Mucosa of rectum (tissue), 2 donors: Measurements from ENCODE around the gene C3AR1.
A peak's percentile ranks its signal among the peaks of the same experiment; 100 is the strongest.
"Not testable (repeated sequence)": the region's sequence is repeated elsewhere in the genome, so short reads cannot be mapped to it uniquely, and the experiment has no call there.

Experiments used
- H3K27ac ChIP-seq, 2 donors: one replicate each; pipeline ENCODE4 v1.7.0; 2013; ENCODE audit warnings: inconsistent platforms in 2 of 2, low read depth in 2 of 2, low read length in 2 of 2
- H3K27me3 ChIP-seq, 2 donors: one replicate each; pipeline ENCODE4 v1.7.0; 2013; ENCODE audit warnings: low read length in 2 of 2; ENCODE audit not compliant: control insufficient read depth in 2 of 2, insufficient read depth in 2 of 2
- H3K36me3 ChIP-seq, 2 donors: one replicate each; pipeline ENCODE4 v1.7.0; 2013; ENCODE audit warnings: low read length in 2 of 2; ENCODE audit not compliant: control insufficient read depth in 2 of 2, insufficient read depth in 2 of 2
- H3K4me1 ChIP-seq, 2 donors: one replicate each; pipeline ENCODE4 v1.7.0; 2013; ENCODE audit warnings: low read length in 2 of 2, mild to moderate bottlenecking in 1 of 2; ENCODE audit not compliant: control insufficient read depth in 2 of 2, insufficient read depth in 2 of 2
- H3K4me3 ChIP-seq, 2 donors: one replicate each; pipeline ENCODE4 v1.7.0; 2013; ENCODE audit warnings: low read length in 2 of 2
- H3K9ac ChIP-seq, 2 donors: one replicate each; pipeline ENCODE4 v1.7.0; 2013; ENCODE audit warnings: low read length in 2 of 2, low read depth in 1 of 2, mild to moderate bottlenecking in 1 of 2
- H3K9me3 ChIP-seq, 2 donors: one replicate each; pipeline ENCODE4 v1.7.0; 2013; ENCODE audit warnings: low read length in 2 of 2; ENCODE audit not compliant: control insufficient read depth in 2 of 2
- donor health status: healthy.
- donor health status: Normal muscosa, but diverticular disease.

The C3AR1 gene

GRCh38 chr12:8065991-8066594 lies at the start of gene C3AR1:
TSS of gene C3AR1 (minus strand) at chr12:8066359. CDS start at chr12:8060185, 6,174 bp downstream.
- no peaks in the 10 kb centered on the region for H3K36me3 ChIP-seq
- no peaks in the 10 kb centered on the region for H3K4me1 ChIP-seq
- peak within 1 kb of the TSS; percentile 63 to 67 for H3K27ac ChIP-seq
- no peaks in the 10 kb centered on the region for H3K27me3 ChIP-seq
- H3K9me3 ChIP-seq = no peaks in the 10 kb centered on the region
- peak within 1 kb of the TSS in 1 of 2 donors; percentile 65 for H3K4me3 ChIP-seq
- peak within 1 kb of the TSS; percentile 24 for H3K9ac ChIP-seq

- not testable (repeated sequence) for H3K9me3 ChIP-seq, H3K27ac ChIP-seq, H3K27me3 ChIP-seq, H3K4me3 ChIP-seq, H3K36me3 ChIP-seq, H3K9ac ChIP-seq, H3K4me1 ChIP-seq
Observed at GRCh38 chr12:8113117-8113516, 47.0 kb upstream of the C3AR1 start.

- no peaks in the 10 kb centered on the region for H3K36me3 ChIP-seq
- H3K4me1 ChIP-seq = no peaks in the 10 kb centered on the region
- H3K27ac ChIP-seq = no peak overlapping the region
- peak overlapping the region in 1 of 2 donors; percentile 34 for H3K9ac ChIP-seq
- no peaks in the 10 kb centered on the region for H3K9me3 ChIP-seq
- H3K4me3 ChIP-seq = no peak overlapping the region
- H3K27me3 ChIP-seq = no peaks in the 10 kb centered on the region
Observed at GRCh38 chr12:8108808-8109398, 42.7 kb upstream of the C3AR1 start.

- no peaks in the 10 kb centered on the region for H3K9me3 ChIP-seq
- H3K36me3 ChIP-seq = peaks cover 22 to 27% of the 10 kb centered on the region in 2 donors
- H3K27ac ChIP-seq = no peak overlapping the region
- no peak overlapping the region for H3K9ac ChIP-seq
- H3K4me3 ChIP-seq = no peak overlapping the region
- no peaks in the 10 kb centered on the region for H3K27me3 ChIP-seq
- no peaks in the 10 kb centered on the region for H3K4me1 ChIP-seq
Observed at GRCh38 chr12:8099235-8099634, 33.1 kb upstream of the C3AR1 start.

DNA sequence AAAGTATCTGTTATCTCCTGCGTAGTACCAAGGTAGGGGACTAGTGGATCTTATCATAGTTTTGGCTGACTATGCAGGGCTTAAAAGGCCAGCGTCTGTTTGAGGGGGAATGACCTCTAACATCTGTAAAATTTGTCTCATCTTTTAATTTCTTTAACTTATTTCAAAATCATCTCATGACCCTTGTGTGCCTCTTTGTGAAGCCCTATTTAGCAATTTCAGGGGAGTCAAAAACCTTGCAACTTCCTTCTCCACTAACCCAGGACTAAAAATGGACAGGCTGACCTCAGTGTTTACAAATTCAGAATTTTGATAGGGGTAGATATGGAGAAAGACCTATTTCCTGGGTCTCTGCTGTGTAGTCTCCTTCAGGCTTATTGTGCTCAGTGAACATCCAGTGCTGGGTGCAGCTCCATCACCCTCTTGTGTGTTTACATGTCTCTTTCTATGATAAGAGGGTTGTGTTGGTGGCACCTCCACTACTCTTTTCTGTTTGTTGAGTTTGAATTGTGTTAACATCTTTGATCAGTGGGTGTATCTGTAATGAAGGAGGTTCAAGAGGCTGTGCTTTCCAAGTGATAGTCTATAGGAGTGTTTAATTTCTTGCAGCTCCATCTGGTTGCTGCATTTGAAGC lies 30.2 kb upstream of the C3AR1 start:
- H3K36me3 ChIP-seq = peaks cover 44 to 53% of the 10 kb centered on the region in 2 donors

DNA sequence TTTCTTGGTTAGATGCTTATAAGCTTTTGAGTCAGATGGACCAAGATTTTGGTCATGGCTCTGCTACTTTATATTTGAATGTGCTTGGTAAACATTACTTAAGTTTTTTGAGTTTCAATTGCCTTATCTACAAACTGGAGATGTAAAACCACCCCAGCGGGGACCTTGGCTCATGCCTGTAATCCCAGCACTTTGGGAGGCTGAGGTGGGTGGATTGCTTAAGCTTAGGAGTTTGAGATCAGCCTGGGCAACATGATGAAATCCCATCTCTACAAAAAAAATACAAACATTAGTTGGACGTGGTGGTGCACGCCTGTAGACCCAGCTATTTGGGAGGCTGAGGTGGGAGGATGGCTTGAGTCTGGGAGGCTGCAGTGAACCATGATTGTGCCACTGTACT lies 27.1 kb upstream of the C3AR1 start:
- no peak overlapping the region for H3K27ac ChIP-seq
- H3K36me3 ChIP-seq = peaks cover 66 to 71% of the 10 kb centered on the region in 2 donors
- no peak overlapping the region for H3K9ac ChIP-seq
- no peak overlapping the region for H3K4me3 ChIP-seq
- H3K27me3 ChIP-seq = no peaks in the 10 kb centered on the region
- no peaks in the 10 kb centered on the region for H3K9me3 ChIP-seq
- no peaks in the 10 kb centered on the region for H3K4me1 ChIP-seq

More for the DNA sequence above, 30.2 kb upstream of the C3AR1 start:
- Histone ChIP-seq H3K4me1 (no peaks in the 10 kb centered on the region), H3K27ac (no peak overlapping the region), H3K9me3 (no peaks in the 10 kb centered on the region), H3K9ac (no peak overlapping the region), H3K4me3 (no peak overlapping the region), H3K27me3 (no peaks in the 10 kb centered on the region)

DNA sequence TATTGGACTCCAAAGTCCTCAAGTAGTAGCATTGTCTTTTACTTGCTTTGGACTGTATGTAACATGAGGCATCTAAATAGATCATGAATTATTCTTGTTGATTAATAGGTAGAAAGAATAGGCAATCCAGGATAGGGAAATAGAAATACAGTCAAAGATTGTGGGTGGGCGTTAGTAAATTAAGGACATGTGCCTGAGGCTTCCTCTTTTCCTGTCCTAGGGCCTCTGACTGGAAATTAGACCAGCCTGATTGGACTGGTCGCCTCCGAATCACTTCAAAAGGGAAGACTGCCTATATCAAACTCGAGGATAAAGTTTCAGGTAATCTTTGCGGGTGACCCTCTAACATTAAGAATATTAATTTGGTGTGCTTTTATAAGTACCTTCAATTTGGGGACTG lies 23.6 kb upstream of the C3AR1 start:
- H3K9me3 ChIP-seq = no peaks in the 10 kb centered on the region
- H3K27ac ChIP-seq = no peak overlapping the region
- H3K36me3 ChIP-seq = peaks cover 48 to 50% of the 10 kb centered on the region in 2 donors
- no peak overlapping the region for H3K4me3 ChIP-seq
- no peaks in the 10 kb centered on the region for H3K27me3 ChIP-seq
- H3K4me1 ChIP-seq = no peaks in the 10 kb centered on the region
- H3K9ac ChIP-seq = no peak overlapping the region

DNA sequence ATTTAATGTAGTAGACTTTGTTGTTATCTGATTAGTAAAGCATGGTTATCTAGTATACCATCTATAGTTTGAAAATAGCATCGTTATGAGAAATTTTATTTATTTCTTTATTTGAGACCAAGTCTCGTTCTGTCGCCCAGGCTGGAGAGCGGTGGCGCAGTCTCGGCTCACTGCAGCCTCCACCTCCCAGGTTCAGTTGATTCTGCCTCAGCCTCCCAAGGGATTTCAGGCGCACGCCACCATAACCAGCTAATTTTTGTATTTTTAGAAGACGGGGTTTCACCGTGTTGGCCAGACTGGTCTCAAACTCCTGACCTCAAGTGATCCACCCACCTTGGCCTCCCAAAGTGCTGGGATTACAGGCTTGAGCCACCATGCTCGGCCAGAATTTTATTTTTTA lies 23.1 kb upstream of the C3AR1 start:
- peaks cover 44 to 46% of the 10 kb centered on the region in 2 donors for H3K36me3 ChIP-seq

GRCh38 chr12:8088574-8088973 lies 22.4 kb upstream of the C3AR1 start:
- peak overlapping the region in 1 of 2 donors; percentile 32 for H3K27ac ChIP-seq
- no peak overlapping the region for H3K4me3 ChIP-seq
- H3K9me3 ChIP-seq = no peaks in the 10 kb centered on the region
- no peak overlapping the region for H3K9ac ChIP-seq
- peaks cover 4 to 5% of the 10 kb centered on the region in 2 donors for H3K4me1 ChIP-seq
- peaks cover 40 to 42% of the 10 kb centered on the region in 2 donors for H3K36me3 ChIP-seq
- H3K27me3 ChIP-seq = no peaks in the 10 kb centered on the region

More for the DNA sequence above, 23.1 kb upstream of the C3AR1 start:
- not testable (repeated sequence) for H3K27ac ChIP-seq, H3K27me3 ChIP-seq, H3K4me3 ChIP-seq, H3K4me1 ChIP-seq, H3K9me3 ChIP-seq, H3K9ac ChIP-seq

GRCh38 chr12:8087666-8088065 lies 21.5 kb upstream of the C3AR1 start:
- Histone ChIP-seq H3K4me3 (no peak overlapping the region), H3K9ac (no peak overlapping the region), H3K27ac (peak overlapping the region in 1 of 2 donors; percentile 32), H3K4me1 (peaks cover 10 to 13% of the 10 kb centered on the region in 2 donors), H3K9me3 (no peaks in the 10 kb centered on the region), H3K36me3 (peaks cover 32 to 34% of the 10 kb centered on the region in 2 donors), H3K27me3 (no peaks in the 10 kb centered on the region)
